Brain microvascular endothelial cell (primary cell): Measurements from ENCODE around the gene MDH2.

Experiments used
- DNase-seq: peaks from one replicate; pipeline ENCODE4 v3.0.0-alpha.2; 2020
- H3K27ac ChIP-seq: fragments of 250-450 bp; sonication (Bioruptor Pico); 2 replicates; pipeline ENCODE4 v1.5.1; 2020; ENCODE audit warnings: mild to moderate bottlenecking, moderate library complexity
- H3K27me3 ChIP-seq: fragments of 250-450 bp; sonication (Bioruptor Pico); replicated peaks from 2 replicates; pipeline ENCODE4 v1.5.1; 2020; ENCODE audit warnings: mild to moderate bottlenecking
- H3K36me3 ChIP-seq: fragments of 250-450 bp; sonication (Bioruptor Pico); replicated peaks from 2 replicates; pipeline ENCODE4 v1.5.1; 2020; ENCODE audit warnings: mild to moderate bottlenecking
- H3K4me3 ChIP-seq: 2 replicates; pipeline ENCODE4 v1.5.1; 2011; ENCODE audit warnings: low read depth, mild to moderate bottlenecking, control low read depth, low read length, moderate library complexity
- CTCF ChIP-seq: IDR thresholded peaks from 2 replicates; pipeline ENCODE4 v1.5.1; 2011; ENCODE audit warnings: low read depth, mild to moderate bottlenecking, moderate library complexity, low read length, control low read depth, inconsistent platforms; ENCODE audit errors: missing control alignments
- in situ Hi-C: cut with HindIII; loops from 2 replicates; pipeline ENCODE4 v1.10.0; 2017; ENCODE audit warnings: low sequenced_read_pairs, low pct_ligation_motif_present

Gene MDH2

GRCh38 chr7:76073335-76073990 lies 25.6 kb downstream of the MDH2 start:
- Histone ChIP-seq H3K36me3 (no peaks in the 10 kb centered on the region), H3K27me3 (no peaks in the 10 kb centered on the region)
- in situ Hi-C loops, result no loop called here

DNA sequence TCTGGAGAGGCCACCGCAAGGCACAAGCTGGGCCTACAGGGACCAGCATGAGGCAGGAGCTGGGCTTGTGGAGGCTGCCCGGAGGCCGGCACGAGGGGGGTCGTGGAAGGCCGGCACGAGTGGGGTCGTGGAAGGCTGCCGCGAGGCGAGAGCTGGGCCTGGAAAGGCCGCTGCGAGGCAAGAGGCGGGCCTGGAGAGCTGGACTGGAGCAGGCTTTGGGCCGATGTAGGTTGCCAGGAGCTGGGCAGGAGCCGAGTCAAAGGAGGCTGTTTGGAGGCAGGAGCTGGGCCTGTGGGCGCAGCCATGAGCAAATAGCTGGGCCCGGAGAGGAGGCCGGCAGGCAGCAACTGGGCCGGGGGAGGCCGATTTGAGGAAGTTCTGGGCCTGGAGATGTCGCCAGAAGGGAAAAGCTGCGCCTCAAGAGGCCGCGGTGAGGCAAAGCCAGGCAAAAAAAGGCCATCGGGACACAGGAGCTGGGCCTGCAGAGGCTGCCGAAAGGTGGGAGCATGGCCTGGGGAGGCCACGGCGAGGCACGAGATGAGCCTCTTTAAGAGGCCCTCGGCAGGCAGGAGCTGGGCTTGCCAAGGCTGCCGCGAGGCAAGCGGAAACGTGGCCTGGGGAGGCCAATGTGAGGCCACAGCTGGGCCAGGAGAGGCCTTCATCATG lies 26.5 kb downstream of the MDH2 start:
- no peak overlapping the region for H3K4me3 ChIP-seq
- in situ Hi-C loops, result no loop called here

More at GRCh38 chr7:76073335-76073990, 25.6 kb downstream of the MDH2 start:
- TF ChIP-seq CTCF, result no peak
- no peak overlapping the region for H3K27ac ChIP-seq
- no peak overlapping the region for H3K4me3 ChIP-seq
- DNase-seq, result no peak

GRCh38 chr7:76074972-76075370 lies 27.1 kb downstream of the MDH2 start:
- Histone ChIP-seq H3K27ac (no peak overlapping the region), H3K4me3 (no peak overlapping the region), H3K36me3 (no peaks in the 10 kb centered on the region), H3K27me3 (no peaks in the 10 kb centered on the region)
- DNase-seq, result no peak
- no peak for TF ChIP-seq CTCF
- in situ Hi-C loops, result no loop called here

More for the DNA sequence above, 26.5 kb downstream of the MDH2 start:
- TF ChIP-seq CTCF, result no peak
- no peaks in the 10 kb centered on the region for H3K36me3 ChIP-seq
- no peak overlapping the region for H3K27ac ChIP-seq
- DNase-seq, result no peak
- no peaks in the 10 kb centered on the region for H3K27me3 ChIP-seq

- Histone ChIP-seq H3K4me3 (no peak overlapping the region), H3K36me3 (no peaks in the 10 kb centered on the region), H3K27me3 (no peaks in the 10 kb centered on the region), H3K27ac (no peak overlapping the region)
- TF ChIP-seq CTCF, result no peak
- DNase-seq, result no peak
- in situ Hi-C loops, result no loop called here
These were observed 29.1 kb downstream of the MDH2 start for GRCh38 chr7:76076995-76077394.

- Histone ChIP-seq H3K27me3 (no peaks in the 10 kb centered on the region), H3K36me3 (no peaks in the 10 kb centered on the region), H3K27ac (no peak overlapping the region), H3K4me3 (no peak overlapping the region)
- TF ChIP-seq CTCF, result no peak
- in situ Hi-C loops, result no loop called here
- no peak for DNase-seq
These were observed 29.5 kb downstream of the MDH2 start for GRCh38 chr7:76077435-76077834.
